ENCODE results near the gene ANKRD45.
"Not testable (repeated sequence)": the region's sequence is repeated elsewhere in the genome, so short reads cannot be mapped to it uniquely, and the experiment has no call there.

ANKRD45 gene

GRCh38 chr1:173642450-173643139, 27.1 kb downstream of the ANKRD45 start:
- not testable (repeated sequence) for DNase-seq

- DNase-seq, result no peak
These were observed 30.5 kb downstream of the ANKRD45 start for GRCh38 chr1:173639102-173639501.

GRCh38 chr1:173638043-173639021, 31.3 kb downstream of the ANKRD45 start:
- no peak for DNase-seq

GRCh38 chr1:173637236-173638042, 32.2 kb downstream of the ANKRD45 start:
- not testable (repeated sequence) for DNase-seq

- DNase-seq, result no peak
These were observed 34.5 kb downstream of the ANKRD45 start, which contains the start of gene TEX50 for GRCh38 chr1:173635116-173635515. Gene TEX50, plus strand, starts transcription at chr1:173635338. Its CDS starts 184 bp downstream, at chr1:173635522.

GRCh38 chr1:173628888-173629287, 40.8 kb downstream of the ANKRD45 start:
- DNase-seq, result no peak

- DNase-seq, result no peak
These were observed 42.4 kb downstream of the ANKRD45 start for GRCh38 chr1:173627269-173627668.

- no peak for DNase-seq
These were observed 52.8 kb downstream of the ANKRD45 start for GRCh38 chr1:173616859-173617258.

GRCh38 chr1:173613086-173613485, 56.6 kb downstream of the ANKRD45 start:
- DNase-seq, result not testable (repeated sequence)

GRCh38 chr1:173608503-173609216, 61.0 kb downstream of the ANKRD45 start:
- no peak for DNase-seq

- no peak for DNase-seq
These were observed 66.5 kb downstream of the ANKRD45 start, which contains the start of gene SLC9C2 for GRCh38 chr1:173603056-173603591. Gene SLC9C2, minus strand, starts transcription at chr1:173603072. Its CDS starts 1,296 bp downstream, at chr1:173601776.

GRCh38 chr1:173601588-173601987, 68.1 kb downstream of the ANKRD45 start:
- DNase-seq, result no peak

GRCh38 chr1:173596097-173596825, 73.4 kb downstream of the ANKRD45 start:
- DNase-seq, result no peak

GRCh38 chr1:173591138-173591537, 78.5 kb downstream of the ANKRD45 start:
- not testable (repeated sequence) for DNase-seq

- no peak for DNase-seq
These were observed 79.1 kb downstream of the ANKRD45 start for GRCh38 chr1:173590557-173590956.

- DNase-seq, result no peak
These were observed 88.1 kb downstream of the ANKRD45 start for GRCh38 chr1:173581383-173582079.

- DNase-seq, result no peak
These were observed 89.0 kb downstream of the ANKRD45 start for GRCh38 chr1:173580658-173581057.

- DNase-seq, result no peak
These were observed 89.6 kb downstream of the ANKRD45 start for GRCh38 chr1:173580071-173580470.

- no peak for DNase-seq
These were observed 96.1 kb downstream of the ANKRD45 start for GRCh38 chr1:173573596-173573995.

- DNase-seq, result no peak
These were observed 97.3 kb downstream of the ANKRD45 start for GRCh38 chr1:173572201-173572873.
